ENCODE results near the gene SERBP1.
A peak's percentile ranks its signal among the peaks of the same experiment; 100 is the strongest.
"Not testable (repeated sequence)": the region's sequence is repeated elsewhere in the genome, so short reads cannot be mapped to it uniquely, and the experiment has no call there.

The SERBP1 gene

GRCh38 chr1:67430358-67431155, at the start of gene SERBP1:
Gene SERBP1 (minus strand): TSS chr1:67430402. CDS start chr1:67430300, 102 bp downstream.
- DNase-seq, result peak; percentile 89

- DNase-seq, result no peak
Measured at GRCh38 chr1:67479146-67479891, 49.1 kb upstream of the SERBP1 start.

GRCh38 chr1:67476906-67477305, 46.7 kb upstream of the SERBP1 start:
- DNase-seq, result no peak

GRCh38 chr1:67476006-67476482, 45.8 kb upstream of the SERBP1 start:
- DNase-seq, result no peak

GRCh38 chr1:67472056-67472455, 41.9 kb upstream of the SERBP1 start:
- no peak for DNase-seq

GRCh38 chr1:67469431-67469830, 39.2 kb upstream of the SERBP1 start:
- no peak for DNase-seq

- no peak for DNase-seq
Measured at GRCh38 chr1:67468066-67468718, 38.0 kb upstream of the SERBP1 start.

GRCh38 chr1:67465375-67465774, 35.2 kb upstream of the SERBP1 start:
- DNase-seq, result no peak

GRCh38 chr1:67464746-67465145, 34.5 kb upstream of the SERBP1 start:
- no peak for DNase-seq

GRCh38 chr1:67464058-67464457, 33.9 kb upstream of the SERBP1 start:
- DNase-seq, result no peak

GRCh38 chr1:67463298-67463955, 33.2 kb upstream of the SERBP1 start:
- no peak for DNase-seq

GRCh38 chr1:67460676-67461500, 30.7 kb upstream of the SERBP1 start:
- DNase-seq, result no peak

GRCh38 chr1:67459068-67459467, 28.9 kb upstream of the SERBP1 start:
- no peak for DNase-seq

- no peak for DNase-seq
Measured at GRCh38 chr1:67458663-67459062, 28.5 kb upstream of the SERBP1 start.

GRCh38 chr1:67457247-67457646, 27.0 kb upstream of the SERBP1 start:
- DNase-seq, result no peak

- no peak for DNase-seq
Measured at GRCh38 chr1:67451815-67452214, 21.6 kb upstream of the SERBP1 start.

GRCh38 chr1:67451356-67451755, 21.2 kb upstream of the SERBP1 start:
- DNase-seq, result no peak

GRCh38 chr1:67446893-67447292, 16.7 kb upstream of the SERBP1 start:
- no peak for DNase-seq

- DNase-seq, result not testable (repeated sequence)
Measured at GRCh38 chr1:67446014-67446413, 15.8 kb upstream of the SERBP1 start.

- no peak for DNase-seq
Measured at GRCh38 chr1:67441739-67442281, 11.6 kb upstream of the SERBP1 start.

- DNase-seq, result peak; percentile 14
Measured at GRCh38 chr1:67441183-67441582, 11.0 kb upstream of the SERBP1 start.

- no peak for DNase-seq
Measured at GRCh38 chr1:67440339-67440738, 10.1 kb upstream of the SERBP1 start.
